H9 (cell line): Measurements from ENCODE around the gene NUDT16L1. TPM values are rescaled to one million over a fixed set of nuclear protein-coding genes. Genes with fewer than 3 reads are reported as not detected.

Experiments used
- DNase-seq: peaks from one replicate; pipeline ENCODE4 v3.0.0-alpha.2; 2017
- H2AFZ ChIP-seq: one replicate; pipeline ENCODE4 v1.6.1; 2013; ENCODE audit warnings: mild to moderate bottlenecking, low read length, control low read depth, moderate library complexity
- H2AK5ac ChIP-seq: 2 replicates; pipeline ENCODE4 v1.6.1; 2013; ENCODE audit warnings: low read length, control low read depth, mixed read lengths; ENCODE audit not compliant: insufficient read length
- H2BK120ac ChIP-seq: one replicate; pipeline ENCODE4 v1.6.1; 2013; ENCODE audit warnings: low read depth, mild to moderate bottlenecking, low read length, control low read depth, inconsistent platforms; ENCODE audit not compliant: poor library complexity, severe bottlenecking
- H2BK12ac ChIP-seq: 2 replicates; pipeline ENCODE4 v1.6.1; 2013; ENCODE audit warnings: low read length, control low read depth, mixed read lengths, low read depth; ENCODE audit not compliant: insufficient read length
- H2BK15ac ChIP-seq: 2 replicates; pipeline ENCODE4 v1.6.1; 2013; ENCODE audit warnings: low read depth, low read length, control low read depth
- H2BK20ac ChIP-seq: one replicate; pipeline ENCODE4 v1.6.1; 2013; ENCODE audit warnings: low read depth, mild to moderate bottlenecking, low read length, control low read depth, inconsistent platforms; ENCODE audit not compliant: poor library complexity, severe bottlenecking
- H2BK5ac ChIP-seq: 2 replicates; pipeline ENCODE4 v1.6.1; 2013; ENCODE audit warnings: low read length, control low read depth, mixed read lengths; ENCODE audit not compliant: insufficient read length
- H3K14ac ChIP-seq: 2 replicates; pipeline ENCODE4 v1.6.1; 2013; ENCODE audit warnings: low read length, control low read depth; ENCODE audit not compliant: insufficient read depth
- H3K18ac ChIP-seq: 2 replicates; pipeline ENCODE4 v1.6.1; 2013; ENCODE audit warnings: low read depth, mild to moderate bottlenecking, mixed read lengths, low read length, control low read depth; ENCODE audit not compliant: insufficient read length
- H3K23ac ChIP-seq: 2 replicates; pipeline ENCODE4 v1.6.1; 2013; ENCODE audit warnings: low read length, control low read depth, mixed read lengths, low read depth; ENCODE audit not compliant: insufficient read length
- H3K23me2 ChIP-seq: 2 replicates; pipeline ENCODE4 v1.6.1; 2013; ENCODE audit warnings: low read depth, mild to moderate bottlenecking, mixed read lengths, low read length, control low read depth; ENCODE audit not compliant: insufficient read length, poor library complexity, severe bottlenecking
- H3K27ac ChIP-seq: 2 replicates; pipeline ENCODE4 v1.5.1; 2013; ENCODE audit warnings: low read length, control low read depth, mixed read lengths, low read depth; ENCODE audit not compliant: insufficient read length
- H3K27me3 ChIP-seq: 2 replicates; pipeline ENCODE4 v1.6.1; 2013; ENCODE audit warnings: low read length, control low read depth, inconsistent platforms; ENCODE audit not compliant: insufficient read depth
- H3K4ac ChIP-seq: 2 replicates; pipeline ENCODE4 v1.6.1; 2013; ENCODE audit warnings: low read depth, mild to moderate bottlenecking, control low read depth, inconsistent platforms, low read length, moderate library complexity
- H3K4me1 ChIP-seq: 2 replicates; pipeline ENCODE4 v1.6.1; 2013; ENCODE audit warnings: low read length, control low read depth, inconsistent platforms; ENCODE audit not compliant: insufficient read depth
- H3K4me2 ChIP-seq: 2 replicates; pipeline ENCODE4 v1.6.1; 2013; ENCODE audit warnings: low read length, control low read depth, mixed read lengths; ENCODE audit not compliant: insufficient read length, insufficient read depth
- H3K56ac ChIP-seq: 2 replicates; pipeline ENCODE4 v1.6.1; 2013; ENCODE audit warnings: low read depth, mild to moderate bottlenecking, mixed read lengths, low read length, control low read depth; ENCODE audit not compliant: insufficient read length
- H3K79me1 ChIP-seq: 2 replicates; pipeline ENCODE4 v1.6.1; 2013; ENCODE audit warnings: low read depth, mild to moderate bottlenecking, moderate library complexity, low read length, control low read depth, inconsistent platforms; ENCODE audit not compliant: insufficient read depth, poor library complexity, severe bottlenecking
- H3K79me2 ChIP-seq: 2 replicates; pipeline ENCODE4 v1.6.1; 2013; ENCODE audit warnings: low read length, control low read depth, inconsistent platforms; ENCODE audit not compliant: insufficient read depth
- H3K9ac ChIP-seq: 2 replicates; pipeline ENCODE4 v1.6.1; 2013; ENCODE audit warnings: low read length, control low read depth, mixed read lengths; ENCODE audit not compliant: insufficient read length; ENCODE audit errors: extremely low read depth
- H3K9me3 ChIP-seq: one replicate; pipeline ENCODE4 v1.6.1; 2013; ENCODE audit warnings: low read depth, low read length, inconsistent platforms; ENCODE audit not compliant: control insufficient read depth
- H3T11ph ChIP-seq: one replicate; pipeline ENCODE4 v1.6.1; 2013; ENCODE audit warnings: mild to moderate bottlenecking, low read length, control low read depth, inconsistent platforms
- H4K20me1 ChIP-seq: one replicate; pipeline ENCODE4 v1.6.1; 2013; ENCODE audit not compliant: control insufficient read depth, insufficient read length, insufficient read depth
- H4K5ac ChIP-seq: 2 replicates; pipeline ENCODE4 v1.6.1; 2013; ENCODE audit warnings: low read depth, mild to moderate bottlenecking, mixed read lengths, low read length, control low read depth; ENCODE audit not compliant: insufficient read length
- H4K8ac ChIP-seq: replicated peaks from 2 replicates; pipeline ENCODE4 v1.6.1; 2013; ENCODE audit warnings: low read length, control low read depth, mixed read lengths, low read depth; ENCODE audit not compliant: insufficient read length
- H4K91ac ChIP-seq: 2 replicates; pipeline ENCODE4 v1.6.1; 2013; ENCODE audit warnings: low read depth, mild to moderate bottlenecking, moderate library complexity, mixed read lengths, low read length, control low read depth; ENCODE audit not compliant: insufficient read length
- H3K27ac Mint-ChIP-seq, 3 experiments: 2 replicates in 2 of 3; 3 replicates in 1 of 3; pipeline ENCODE4 v1.8.0; 2020 to 2021; ENCODE audit warnings: mixed read lengths in 3 of 3, mild to moderate bottlenecking in 1 of 3, moderate library complexity in 1 of 3
- H3K27me3 Mint-ChIP-seq: 2 replicates; pipeline ENCODE4 v1.8.0; 2021; ENCODE audit warnings: low read depth, mild to moderate bottlenecking, moderate library complexity, mixed read lengths
- H3K36me3 Mint-ChIP-seq, 3 experiments: 2 replicates in 2 of 3; 3 replicates in 1 of 3; pipeline ENCODE4 v1.8.0; 2020 to 2021; ENCODE audit warnings: low read depth in 3 of 3, mixed read lengths in 3 of 3; ENCODE audit not compliant: insufficient read depth in 1 of 3
- H3K4me1 Mint-ChIP-seq, 2 experiments: 2 replicates each; pipeline ENCODE4 v1.8.0; 2020; ENCODE audit warnings: mixed read lengths in 2 of 2
- H3K4me3 Mint-ChIP-seq, 2 experiments: 2 replicates in 1 of 2; 3 replicates in 1 of 2; pipeline ENCODE4 v1.8.0; 2020 to 2021; ENCODE audit warnings: mild to moderate bottlenecking in 2 of 2, mixed read lengths in 2 of 2, moderate library complexity in 1 of 2
- H3K9me3 Mint-ChIP-seq, 2 experiments: 2 replicates in 1 of 2; 3 replicates in 1 of 2; pipeline ENCODE4 v1.8.0; 2020; ENCODE audit warnings: mild to moderate bottlenecking in 2 of 2, mixed read lengths in 2 of 2, moderate library complexity in 1 of 2
- CTCF ChIP-seq: fragments of 200-600 bp; sonication (generic); conservative IDR thresholded peaks from 3 replicates; pipeline ENCODE4 v1.8.0; 2021; ENCODE audit warnings: antibody characterized with exemption, mild to moderate bottlenecking
- WGBS: extraction: QIAGEN DNeasy Blood & Tissue Kit; methylation state at CpG from one replicate; pipeline ENCODE4 v1.1.7; 2013; ENCODE audit warnings: missing lambda C conversion rate, low lambda C conversion rate, mixed read lengths; ENCODE audit not compliant: insufficient read length; ENCODE audit errors: extremely low coverage; 5-methylcytosine and 5-hydroxymethylcytosine counted together
- total RNA-seq: library from RNA; stranded (reverse); gene quantifications from 2 replicates; pipeline ENCODE4 v1.2.1, GENCODE V29; 2021

Gene NUDT16L1
- total RNA-seq, 1 experiment from 2014 or later, result 49.4 TPM

GRCh38 chr16:4726616-4727015 is 33.3 kb downstream of the NUDT16L1 start:
- no peak overlapping the region for H4K8ac ChIP-seq
- DNase-seq, result no peak
- H3K9ac ChIP-seq, result no peak overlapping the region
- no peak overlapping the region for H3K4me3 Mint-ChIP-seq
- no peak overlapping the region for H2BK5ac ChIP-seq
- peaks cover 8 to 65% (median 49%) of the 10 kb centered on the region in 3 experiments for H3K36me3 Mint-ChIP-seq
- no peak overlapping the region for H3K4me2 ChIP-seq
- peaks cover 3% of the 10 kb centered on the region for H3K79me1 ChIP-seq
- TF ChIP-seq CTCF, result no peak
- no peak overlapping the region for H3K18ac ChIP-seq
- no peak overlapping the region for H2BK20ac ChIP-seq
- H3K14ac ChIP-seq, result no peak overlapping the region
- peak overlapping the region in 2 of 3 experiments; percentile 57 to 60; a peak in 3 of 7 replicates for H3K27ac Mint-ChIP-seq
- H4K5ac ChIP-seq, result no peak overlapping the region
- H3K4ac ChIP-seq, result no peak overlapping the region
- no peaks in the 10 kb centered on the region for H3K27me3 ChIP-seq
- no peaks in the 10 kb centered on the region for H3K4me1 Mint-ChIP-seq
- 0 out of 2 replicates have a peak, but pooled peaks cover 2% of the 10 kb centered on the region for H3K79me2 ChIP-seq
- H3K23ac ChIP-seq, result no peak overlapping the region
- H4K91ac ChIP-seq, result no peak overlapping the region
- H2AK5ac ChIP-seq, result no peak overlapping the region
- no peaks in the 10 kb centered on the region for H3K9me3 ChIP-seq
- no peaks in the 10 kb centered on the region for H3K27me3 Mint-ChIP-seq
- no peak overlapping the region for H2BK12ac ChIP-seq
- no peaks in the 10 kb centered on the region for H3K4me1 ChIP-seq
- H3K9me3 Mint-ChIP-seq, result no peaks in the 10 kb centered on the region; a peak in 1 of 5 replicates
- no peak overlapping the region for H2BK120ac ChIP-seq
- H2BK15ac ChIP-seq, result no peak overlapping the region
- no peak overlapping the region for H3T11ph ChIP-seq
- H3K27ac ChIP-seq, result no peak overlapping the region
- no peaks in the 10 kb centered on the region for H3K23me2 ChIP-seq
- no peak overlapping the region for H3K56ac ChIP-seq
- no peaks in the 10 kb centered on the region for H4K20me1 ChIP-seq
- H2AFZ ChIP-seq, result no peak overlapping the region
- no CpG with 5 or more reads among the region's 18 CpGs for WGBS
